GM10266 (cell line): ENCODE measurements around the gene ALDH9A1.

Experiments
- DNase-seq: peaks from one replicate; pipeline ENCODE4 v3.0.0; 2012; ENCODE audit errors: extremely low spot score
- TF ChIP-seq, protein P1 (sequence below): IDR thresholded peaks from 2 replicates; pipeline ENCODE4 v1.5.1; 2012; ENCODE audit warnings: mild to moderate bottlenecking, low read depth; ENCODE audit not compliant: control insufficient read depth, insufficient read depth; ENCODE audit errors: missing control alignments

The ALDH9A1 gene

DNA sequence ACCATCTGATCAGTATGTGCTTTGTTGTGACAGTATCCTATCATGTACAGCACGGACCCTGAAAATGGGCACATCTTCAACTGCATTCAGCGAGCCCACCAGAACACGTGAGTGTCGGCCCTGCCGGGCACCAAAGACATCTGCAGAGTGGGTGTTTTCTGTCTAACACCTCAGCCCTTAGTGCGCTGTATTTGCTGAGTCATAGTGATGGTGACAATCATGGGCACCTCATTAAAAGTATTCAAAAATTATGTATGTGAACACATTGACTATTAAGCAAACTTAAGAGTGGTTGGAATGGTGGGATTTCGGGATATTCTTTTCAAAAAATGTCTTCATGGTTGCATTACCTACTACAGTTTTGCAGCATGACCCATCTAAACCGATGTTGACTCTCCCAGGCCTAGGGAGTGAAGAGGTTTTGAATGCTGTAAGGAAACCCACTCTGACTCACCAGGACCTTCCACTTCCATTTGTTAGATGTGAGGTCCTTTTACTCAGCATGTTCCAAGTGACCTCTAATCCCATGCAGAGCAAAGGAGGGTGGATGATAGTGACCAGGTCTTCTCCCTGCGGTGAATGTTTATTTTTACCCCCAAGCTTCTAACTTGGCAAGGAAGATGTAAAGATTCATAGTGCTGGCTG is 47.3 kb downstream of the ALDH9A1 start:
- no peak for DNase-seq
- TF ChIP-seq, protein P1, sequence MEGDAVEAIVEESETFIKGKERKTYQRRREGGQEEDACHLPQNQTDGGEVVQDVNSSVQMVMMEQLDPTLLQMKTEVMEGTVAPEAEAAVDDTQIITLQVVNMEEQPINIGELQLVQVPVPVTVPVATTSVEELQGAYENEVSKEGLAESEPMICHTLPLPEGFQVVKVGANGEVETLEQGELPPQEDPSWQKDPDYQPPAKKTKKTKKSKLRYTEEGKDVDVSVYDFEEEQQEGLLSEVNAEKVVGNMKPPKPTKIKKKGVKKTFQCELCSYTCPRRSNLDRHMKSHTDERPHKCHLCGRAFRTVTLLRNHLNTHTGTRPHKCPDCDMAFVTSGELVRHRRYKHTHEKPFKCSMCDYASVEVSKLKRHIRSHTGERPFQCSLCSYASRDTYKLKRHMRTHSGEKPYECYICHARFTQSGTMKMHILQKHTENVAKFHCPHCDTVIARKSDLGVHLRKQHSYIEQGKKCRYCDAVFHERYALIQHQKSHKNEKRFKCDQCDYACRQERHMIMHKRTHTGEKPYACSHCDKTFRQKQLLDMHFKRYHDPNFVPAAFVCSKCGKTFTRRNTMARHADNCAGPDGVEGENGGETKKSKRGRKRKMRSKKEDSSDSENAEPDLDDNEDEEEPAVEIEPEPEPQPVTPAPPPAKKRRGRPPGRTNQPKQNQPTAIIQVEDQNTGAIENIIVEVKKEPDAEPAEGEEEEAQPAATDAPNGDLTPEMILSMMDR, result no peak

DNA sequence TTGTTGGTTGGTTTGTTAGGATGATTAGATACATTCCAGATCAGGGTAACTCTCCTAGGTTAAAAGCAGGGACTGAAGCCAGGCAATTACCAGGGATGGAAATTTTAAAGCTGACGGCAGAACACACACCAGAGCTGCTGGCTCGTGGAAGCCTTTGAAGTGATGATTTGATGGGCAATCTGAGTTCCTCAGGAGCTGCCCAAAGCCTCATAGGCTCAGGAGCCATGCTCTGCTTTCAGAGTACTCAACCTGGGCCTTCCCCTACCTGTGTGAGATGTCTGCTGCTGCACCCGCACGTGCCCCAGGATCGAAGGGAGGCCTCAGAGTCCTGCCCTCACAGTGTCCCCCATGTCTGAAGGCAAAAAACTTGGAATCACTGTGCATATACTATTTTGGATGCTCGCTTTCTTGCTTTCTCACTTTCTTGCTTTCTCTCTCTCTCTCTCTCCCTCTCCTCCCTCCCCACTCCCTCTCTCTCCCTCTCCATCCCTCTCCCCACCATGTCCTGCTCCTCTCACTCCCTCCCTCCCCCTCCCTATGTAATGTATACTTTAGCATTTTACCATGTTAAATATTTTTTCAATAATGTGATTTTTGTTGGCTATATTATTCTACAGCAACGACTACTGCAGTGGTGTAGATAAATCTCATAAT is 49.3 kb downstream of the ALDH9A1 start:
- no peak for DNase-seq
- TF ChIP-seq, protein P1, result no peak

GRCh38 chr1:165647970-165648369 is 50.4 kb downstream of the ALDH9A1 start:
- DNase-seq, result no peak
- TF ChIP-seq, protein P1, result no peak

DNA sequence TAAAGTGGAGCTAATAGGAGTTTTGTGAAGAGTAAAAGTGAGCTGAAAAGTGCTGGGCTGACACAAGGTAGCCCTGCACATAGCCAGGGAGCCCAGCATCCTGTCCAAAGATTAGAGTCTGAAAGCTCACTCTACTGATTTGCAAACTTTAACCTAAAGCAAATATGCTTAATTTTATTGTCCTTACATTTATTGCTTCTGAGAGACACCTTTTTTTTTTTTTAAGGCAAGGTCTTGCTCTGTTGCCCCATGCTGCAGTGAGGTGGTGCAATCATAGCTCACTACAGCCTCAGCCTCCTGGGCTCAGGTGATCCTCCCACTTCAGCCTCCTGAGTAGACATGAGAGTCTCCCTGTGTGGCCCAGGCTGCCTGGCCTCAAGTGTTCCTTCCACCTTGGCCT is 50.8 kb downstream of the ALDH9A1 start:
- no peak for DNase-seq
- TF ChIP-seq, protein P1, result no peak

DNA sequence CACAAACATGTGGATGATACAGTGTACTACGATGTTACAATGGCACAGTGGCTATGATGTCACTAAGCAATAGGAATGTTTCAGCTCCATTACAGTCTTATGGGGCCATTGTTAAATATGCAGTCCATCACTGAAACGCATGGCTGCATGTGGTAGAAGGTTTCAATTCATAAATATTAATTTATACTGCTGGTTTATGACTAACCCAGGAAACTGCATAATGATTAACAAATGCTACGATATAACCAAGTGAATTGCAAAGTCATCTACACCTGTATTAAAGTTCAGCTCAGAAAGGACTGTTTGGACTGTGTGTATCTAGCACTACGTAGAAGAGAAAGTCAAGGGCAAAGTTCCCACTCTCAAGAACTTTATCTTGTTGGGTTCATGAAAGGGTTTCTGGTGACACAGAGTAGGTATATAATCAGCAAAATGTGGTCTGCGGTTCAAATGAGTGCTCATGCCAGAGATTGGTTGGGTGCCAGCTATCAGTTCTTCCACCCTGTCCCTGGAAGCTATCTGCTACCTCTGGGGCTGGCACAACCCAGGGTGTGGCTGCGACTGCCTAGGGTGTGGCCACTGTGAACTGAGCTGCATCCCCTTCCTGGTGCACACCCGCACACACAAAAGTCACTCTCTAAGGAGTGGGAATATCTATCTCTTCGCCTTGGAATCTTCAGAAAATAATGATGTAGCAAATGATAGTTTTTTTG is 52.6 kb downstream of the ALDH9A1 start:
- TF ChIP-seq, protein P1, result no peak
- DNase-seq, result no peak

DNA sequence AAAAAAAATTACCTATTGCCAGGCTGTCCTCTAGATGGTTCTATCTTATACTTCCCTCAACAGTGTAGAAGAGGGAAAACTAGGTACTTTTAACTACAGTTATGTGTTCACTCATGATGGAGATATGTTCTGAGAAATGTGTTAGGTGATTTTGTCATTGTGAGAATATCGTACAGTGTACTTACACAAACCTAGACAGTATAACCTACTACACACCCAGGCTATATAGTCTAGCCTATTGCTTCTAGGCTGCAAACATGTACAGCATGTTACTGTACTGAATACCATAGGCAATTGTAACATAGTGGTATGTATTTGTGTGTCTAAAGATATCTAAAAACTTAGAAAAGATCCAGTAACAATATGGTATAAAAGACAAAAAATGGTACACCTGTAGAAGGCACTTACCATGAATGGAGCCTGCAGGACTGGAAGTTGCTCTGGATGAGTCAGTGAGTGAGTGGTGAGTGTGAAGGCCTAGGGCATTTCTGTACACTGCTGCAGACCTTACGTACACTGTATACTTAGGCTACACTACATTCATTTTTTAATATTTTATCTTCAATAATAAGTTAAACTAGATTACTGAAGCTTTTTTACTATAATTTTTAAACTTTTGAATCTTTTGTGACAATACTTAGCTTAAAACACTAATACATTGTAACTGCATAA is 54.2 kb downstream of the ALDH9A1 start:
- TF ChIP-seq, protein P1, result no peak
- no peak for DNase-seq
